ENCODE measurements around the gene OR10K1.

OR10K1 gene

GRCh38 chr1:158471920-158472319 is 10.3 kb downstream of the OR10K1 start, which contains the start of gene OR10R2:
Gene OR10R2, plus strand, starts transcription at chr1:158472220. Its CDS starts 106 bp downstream, at chr1:158472326.
- Histone ChIP-seq H3K4me1 (ENCODE audit: control insufficient read depth, insufficient read depth, low read length) (no peaks in the 10 kb centered on the region), H3K36me3 (ENCODE audit: control insufficient read depth in 2 of 2, insufficient read depth in 1 of 2, low read length in 2 of 2) (no peaks in the 10 kb centered on the region), H3K4me3 (ENCODE audit: low read depth, low read length) (no peak within 1 kb of the TSS), H3K27ac (ENCODE audit: extremely low read depth, low read depth, low read length) (no peak within 1 kb of the TSS), H3K9me3 (ENCODE audit: control insufficient read depth, insufficient read depth, low read depth, low read length) (no peaks in the 10 kb centered on the region)
- TF ChIP-seq ZNF423 (tag by site-specific recombination; IDR thresholded peaks at IDR 0.05) (no peak), YY1 (tag by site-specific recombination; IDR thresholded peaks at IDR 0.05) (no peak), ZSCAN16 (tag by site-specific recombination; IDR thresholded peaks at IDR 0.05) (no peak), ZNF394 (tag by site-specific recombination; IDR thresholded peaks at IDR 0.05; ENCODE audit: borderline replicate concordance) (no peak), ZNF175 (tag by site-specific recombination; IDR thresholded peaks at IDR 0.05) (no peak), ZNF16 (tag by site-specific recombination; IDR thresholded peaks at IDR 0.05; ENCODE audit: low read depth) (no peak), ZNF768 (tag by site-specific recombination; IDR thresholded peaks at IDR 0.05) (no peak), ZNF473 (tag by site-specific recombination; IDR thresholded peaks at IDR 0.05) (no peak), ZNF510 (tag by site-specific recombination; IDR thresholded peaks at IDR 0.05; ENCODE audit: insufficient replicate concordance) (no peak), ZBTB7A (tag by site-specific recombination; IDR thresholded peaks at IDR 0.05; ENCODE audit: low read depth) (no peak), ZNF121 (tag by site-specific recombination; IDR thresholded peaks at IDR 0.05) (no peak), ZNF132 (tag by site-specific recombination; IDR thresholded peaks at IDR 0.05; ENCODE audit: borderline replicate concordance) (no peak), KLF8 (tag by site-specific recombination; IDR thresholded peaks at IDR 0.05) (no peak), PBX3 (CRISPR knock-in tag; IDR thresholded peaks at IDR 0.05) (no peak), ZNF747 (tag by site-specific recombination; IDR thresholded peaks at IDR 0.05) (no peak), ZNF529 (tag by site-specific recombination; IDR thresholded peaks at IDR 0.05; ENCODE audit: insufficient replicate concordance) (no peak)
- TF ChIP-seq, protein P1, sequence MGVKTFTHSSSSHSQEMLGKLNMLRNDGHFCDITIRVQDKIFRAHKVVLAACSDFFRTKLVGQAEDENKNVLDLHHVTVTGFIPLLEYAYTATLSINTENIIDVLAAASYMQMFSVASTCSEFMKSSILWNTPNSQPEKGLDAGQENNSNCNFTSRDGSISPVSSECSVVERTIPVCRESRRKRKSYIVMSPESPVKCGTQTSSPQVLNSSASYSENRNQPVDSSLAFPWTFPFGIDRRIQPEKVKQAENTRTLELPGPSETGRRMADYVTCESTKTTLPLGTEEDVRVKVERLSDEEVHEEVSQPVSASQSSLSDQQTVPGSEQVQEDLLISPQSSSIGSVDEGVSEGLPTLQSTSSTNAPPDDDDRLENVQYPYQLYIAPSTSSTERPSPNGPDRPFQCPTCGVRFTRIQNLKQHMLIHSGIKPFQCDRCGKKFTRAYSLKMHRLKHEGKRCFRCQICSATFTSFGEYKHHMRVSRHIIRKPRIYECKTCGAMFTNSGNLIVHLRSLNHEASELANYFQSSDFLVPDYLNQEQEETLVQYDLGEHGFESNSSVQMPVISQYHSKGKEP (tag by site-specific recombination; IDR thresholded peaks at IDR 0.05) = no peak
- TF ChIP-seq, protein P2, sequence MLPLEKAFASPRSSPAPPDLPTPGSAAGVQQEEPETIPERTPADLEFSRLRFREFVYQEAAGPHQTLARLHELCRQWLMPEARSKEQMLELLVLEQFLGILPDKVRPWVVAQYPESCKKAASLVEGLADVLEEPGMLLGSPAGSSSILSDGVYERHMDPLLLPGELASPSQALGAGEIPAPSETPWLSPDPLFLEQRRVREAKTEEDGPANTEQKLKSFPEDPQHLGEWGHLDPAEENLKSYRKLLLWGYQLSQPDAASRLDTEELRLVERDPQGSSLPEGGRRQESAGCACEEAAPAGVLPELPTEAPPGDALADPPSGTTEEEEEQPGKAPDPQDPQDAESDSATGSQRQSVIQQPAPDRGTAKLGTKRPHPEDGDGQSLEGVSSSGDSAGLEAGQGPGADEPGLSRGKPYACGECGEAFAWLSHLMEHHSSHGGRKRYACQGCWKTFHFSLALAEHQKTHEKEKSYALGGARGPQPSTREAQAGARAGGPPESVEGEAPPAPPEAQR (tag by site-specific recombination; IDR thresholded peaks at IDR 0.05) = no peak
- ChIA-PET CTCF (no interaction called here), POLR2A (no interaction called here)

GRCh38 chr1:158485455-158485854 is 23.8 kb downstream of the OR10K1 start:
- no peak overlapping the region for H3K27ac ChIP-seq (ENCODE audit: extremely low read depth, low read depth, low read length)
- no peaks in the 10 kb centered on the region for H3K9me3 ChIP-seq (ENCODE audit: control insufficient read depth, insufficient read depth, low read depth, low read length)
- H3K4me3 ChIP-seq (ENCODE audit: low read depth, low read length) = no peak overlapping the region
- H3K36me3 ChIP-seq (ENCODE audit: control insufficient read depth in 2 of 2, insufficient read depth in 1 of 2, low read length in 2 of 2) = no peaks in the 10 kb centered on the region
- TF ChIP-seq, protein P3, sequence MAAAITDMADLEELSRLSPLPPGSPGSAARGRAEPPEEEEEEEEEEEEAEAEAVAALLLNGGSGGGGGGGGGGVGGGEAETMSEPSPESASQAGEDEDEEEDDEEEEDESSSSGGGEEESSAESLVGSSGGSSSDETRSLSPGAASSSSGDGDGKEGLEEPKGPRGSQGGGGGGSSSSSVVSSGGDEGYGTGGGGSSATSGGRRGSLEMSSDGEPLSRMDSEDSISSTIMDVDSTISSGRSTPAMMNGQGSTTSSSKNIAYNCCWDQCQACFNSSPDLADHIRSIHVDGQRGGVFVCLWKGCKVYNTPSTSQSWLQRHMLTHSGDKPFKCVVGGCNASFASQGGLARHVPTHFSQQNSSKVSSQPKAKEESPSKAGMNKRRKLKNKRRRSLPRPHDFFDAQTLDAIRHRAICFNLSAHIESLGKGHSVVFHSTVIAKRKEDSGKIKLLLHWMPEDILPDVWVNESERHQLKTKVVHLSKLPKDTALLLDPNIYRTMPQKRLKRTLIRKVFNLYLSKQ (tag by site-specific recombination; IDR thresholded peaks at IDR 0.05; ENCODE audit: borderline replicate concordance) = no peak
- TF ChIP-seq, protein P4, sequence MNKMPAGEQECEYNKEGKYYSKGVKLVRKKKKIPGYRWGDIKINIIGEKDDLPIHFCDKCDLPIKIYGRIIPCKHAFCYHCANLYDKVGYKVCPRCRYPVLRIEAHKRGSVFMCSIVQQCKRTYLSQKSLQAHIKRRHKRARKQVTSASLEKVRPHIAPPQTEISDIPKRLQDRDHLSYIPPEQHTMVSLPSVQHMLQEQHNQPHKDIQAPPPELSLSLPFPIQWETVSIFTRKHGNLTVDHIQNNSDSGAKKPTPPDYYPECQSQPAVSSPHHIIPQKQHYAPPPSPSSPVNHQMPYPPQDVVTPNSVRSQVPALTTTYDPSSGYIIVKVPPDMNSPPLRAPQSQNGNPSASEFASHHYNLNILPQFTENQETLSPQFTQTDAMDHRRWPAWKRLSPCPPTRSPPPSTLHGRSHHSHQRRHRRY (tag by site-specific recombination; IDR thresholded peaks at IDR 0.05) = no peak
- TF ChIP-seq, protein P5, sequence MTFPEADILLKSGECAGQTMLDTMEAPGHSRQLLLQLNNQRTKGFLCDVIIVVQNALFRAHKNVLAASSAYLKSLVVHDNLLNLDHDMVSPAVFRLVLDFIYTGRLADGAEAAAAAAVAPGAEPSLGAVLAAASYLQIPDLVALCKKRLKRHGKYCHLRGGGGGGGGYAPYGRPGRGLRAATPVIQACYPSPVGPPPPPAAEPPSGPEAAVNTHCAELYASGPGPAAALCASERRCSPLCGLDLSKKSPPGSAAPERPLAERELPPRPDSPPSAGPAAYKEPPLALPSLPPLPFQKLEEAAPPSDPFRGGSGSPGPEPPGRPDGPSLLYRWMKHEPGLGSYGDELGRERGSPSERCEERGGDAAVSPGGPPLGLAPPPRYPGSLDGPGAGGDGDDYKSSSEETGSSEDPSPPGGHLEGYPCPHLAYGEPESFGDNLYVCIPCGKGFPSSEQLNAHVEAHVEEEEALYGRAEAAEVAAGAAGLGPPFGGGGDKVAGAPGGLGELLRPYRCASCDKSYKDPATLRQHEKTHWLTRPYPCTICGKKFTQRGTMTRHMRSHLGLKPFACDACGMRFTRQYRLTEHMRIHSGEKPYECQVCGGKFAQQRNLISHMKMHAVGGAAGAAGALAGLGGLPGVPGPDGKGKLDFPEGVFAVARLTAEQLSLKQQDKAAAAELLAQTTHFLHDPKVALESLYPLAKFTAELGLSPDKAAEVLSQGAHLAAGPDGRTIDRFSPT (tag by site-specific recombination; IDR thresholded peaks at IDR 0.05) = no peak
- no peak for TF ChIP-seq ZNF23 (tag by site-specific recombination; IDR thresholded peaks at IDR 0.05; ENCODE audit: borderline replicate concordance)
- TF ChIP-seq KLF9 (tag by site-specific recombination; IDR thresholded peaks at IDR 0.05; ENCODE audit: low read depth) = no peak
- no peak for TF ChIP-seq ZNF558 (tag by site-specific recombination; IDR thresholded peaks at IDR 0.05)
- TF ChIP-seq ZBTB8A (tag by site-specific recombination; IDR thresholded peaks at IDR 0.05) = no peak
- ChIA-PET CTCF (interaction anchor here (0.6 kb wide), 1 partner anchor 718 kb away, joined by 4 read pairs; no protein-coding TSS in a partner anchor), POLR2A (no interaction called here)
- no peaks in the 10 kb centered on the region for H3K4me1 ChIP-seq (ENCODE audit: control insufficient read depth, insufficient read depth, low read length)
